Keratinocyte (primary cell): ENCODE measurements around the gene TCEA2. TPM values are rescaled to one million over a fixed set of nuclear protein-coding genes. Genes with fewer than 3 reads are reported as not detected.

Experiments used
- DNase-seq: peaks from one replicate; pipeline ENCODE4 v3.0.0-alpha.2; 2011; ENCODE audit warnings: low read depth, missing footprints, low spot score
- FAIRE-seq: peaks from 2 replicates; lab custom pipeline; 2011; peaks lifted over from hg19 to GRCh38; lab: Jason Lieb, UNC
- H2AFZ ChIP-seq: 2 replicates; pipeline ENCODE4 v1.6.0; 2012; ENCODE audit warnings: low read length, control low read depth, inconsistent platforms; ENCODE audit not compliant: control insufficient read depth
- H3K27ac ChIP-seq: 2 replicates; pipeline ENCODE4 v1.5.1; 2011; ENCODE audit warnings: low read length; ENCODE audit not compliant: control insufficient read depth, insufficient read depth
- H3K27me3 ChIP-seq: 3 replicates; pipeline ENCODE4 v1.6.0; 2011; ENCODE audit warnings: low read length; ENCODE audit not compliant: control insufficient read depth, insufficient read depth; ENCODE audit errors: extremely low read depth
- H3K36me3 ChIP-seq, 2 experiments: 2 replicates in 1 of 2; 3 replicates in 1 of 2; pipeline ENCODE4 v1.5.1; 2011; ENCODE audit warnings: low read length in 2 of 2, mild to moderate bottlenecking in 1 of 2; ENCODE audit not compliant: control insufficient read depth in 2 of 2, insufficient read depth in 2 of 2; ENCODE audit errors: extremely low read depth in 1 of 2
- H3K4me1 ChIP-seq: 3 replicates; pipeline ENCODE4 v1.5.1; 2011; ENCODE audit warnings: low read length; ENCODE audit not compliant: control insufficient read depth, insufficient read depth; ENCODE audit errors: extremely low read depth
- H3K4me2 ChIP-seq: 3 replicates; pipeline ENCODE4 v1.6.0; 2011; ENCODE audit warnings: low read depth, low read length; ENCODE audit not compliant: control insufficient read depth, insufficient read depth; ENCODE audit errors: extremely low read depth
- H3K4me3 ChIP-seq, 3 experiments: fragments of 200-600 bp in 1 of 3; sonication (generic) in 1 of 3; 2 replicates in 2 of 3; 3 replicates in 1 of 3; pipeline ENCODE4 v1.5.1; 2011 to 2016; ENCODE audit warnings: low read length in 3 of 3, mild to moderate bottlenecking in 3 of 3, control low read depth in 2 of 3, inconsistent platforms in 1 of 3, low read depth in 1 of 3, mixed read lengths in 1 of 3, mixed run types in 1 of 3, moderate library complexity in 1 of 3; ENCODE audit not compliant: control insufficient read depth in 2 of 3, insufficient read depth in 2 of 3; ENCODE audit errors: extremely low read depth in 1 of 3
- H3K79me2 ChIP-seq: 2 replicates; pipeline ENCODE4 v1.6.0; 2012; ENCODE audit warnings: low read length; ENCODE audit not compliant: control insufficient read depth, insufficient read depth
- H3K9ac ChIP-seq: 3 replicates; pipeline ENCODE4 v1.6.0; 2011; ENCODE audit warnings: low read length; ENCODE audit not compliant: control insufficient read depth, insufficient read depth; ENCODE audit errors: extremely low read depth
- H3K9me1 ChIP-seq: 3 replicates; pipeline ENCODE4 v1.6.0; 2011; ENCODE audit warnings: low read length; ENCODE audit not compliant: control insufficient read depth, insufficient read depth; ENCODE audit errors: extremely low read depth
- H3K9me3 ChIP-seq: 2 replicates; pipeline ENCODE4 v1.5.1; 2012; ENCODE audit warnings: low read depth, low read length; ENCODE audit not compliant: control insufficient read depth
- H4K20me1 ChIP-seq: 3 replicates; pipeline ENCODE4 v1.6.0; 2011; ENCODE audit warnings: low read length; ENCODE audit not compliant: control insufficient read depth, insufficient read depth; ENCODE audit errors: extremely low read depth
- EZH2 ChIP-seq: IDR thresholded peaks from one replicate; pipeline ENCODE4 v1.6.1; 2012; ENCODE audit warnings: inconsistent platforms, mild to moderate bottlenecking, low read length, moderate library complexity
- dilution Hi-C: fragments of 300-500 bp; cut with MboI; formaldehyde crosslinking; loops from one replicate; pipeline ENCODE4 v1.7.0; 2020; ENCODE audit warnings: low sequenced_read_pairs; ENCODE audit not compliant: extremely low pct_ligation_motif_present
- polyA plus RNA-seq, 5 experiments: library from polyadenylated mRNA; depleted of rRNA in 3 of 5; stranded (reverse) in 3 of 5; stranded (forward) in 1 of 5; unstranded in 1 of 5; fragments of >200 nt; gene quantifications; 1 replicate in 1 of 5; 2 replicates in 3 of 5; 3 replicates in 1 of 5; pipeline versions ENCODE4 v1.2.1 to v1.2.3, GENCODE V29; 2011 to 2012; ENCODE audit warnings: missing spikeins in 2 of 5, low read depth in 1 of 5, low replicate concordance in 1 of 5
- TF ChIP-seq, protein P1 (sequence below), 3 experiments: IDR thresholded peaks in 1 of 3; conservative IDR thresholded peaks in 1 of 3; optimal IDR thresholded peaks in 1 of 3; 2 replicates in 2 of 3; 3 replicates in 1 of 3; pipeline versions ENCODE3 to v1.5.1; 2011; ENCODE audit warnings: low read length in 3 of 3, mild to moderate bottlenecking in 3 of 3, moderate library complexity in 2 of 3, control low read depth in 1 of 3, inconsistent platforms in 1 of 3; ENCODE audit not compliant: insufficient read depth in 2 of 3; ENCODE audit errors: extremely low read depth in 1 of 3

TCEA2 gene
- polyA plus RNA-seq, 1 donor (not counting 4 experiments of a cell fraction or from before 2014, with no cell fraction given) = 9.1 TPM

- peaks cover 5% of the 10 kb centered on the region for H3K4me1 ChIP-seq
- H3K27ac ChIP-seq = no peak overlapping the region
- no peak overlapping the region for H3K4me3 ChIP-seq
- H4K20me1 ChIP-seq = no peaks in the 10 kb centered on the region
- dilution Hi-C loops = no loop called here
- FAIRE-seq (no peak), DNase-seq (no peak)
- peaks cover 5 to 15% of the 10 kb centered on the region in 2 experiments for H3K36me3 ChIP-seq
- no peaks in the 10 kb centered on the region for H3K79me2 ChIP-seq
- H3K9ac ChIP-seq = no peak overlapping the region
- peaks cover 13% of the 10 kb centered on the region for H3K27me3 ChIP-seq
- no peaks in the 10 kb centered on the region for H3K9me3 ChIP-seq
- H3K9me1 ChIP-seq = no peaks in the 10 kb centered on the region
- H3K4me2 ChIP-seq = no peak overlapping the region
- TF ChIP-seq, protein P1, sequence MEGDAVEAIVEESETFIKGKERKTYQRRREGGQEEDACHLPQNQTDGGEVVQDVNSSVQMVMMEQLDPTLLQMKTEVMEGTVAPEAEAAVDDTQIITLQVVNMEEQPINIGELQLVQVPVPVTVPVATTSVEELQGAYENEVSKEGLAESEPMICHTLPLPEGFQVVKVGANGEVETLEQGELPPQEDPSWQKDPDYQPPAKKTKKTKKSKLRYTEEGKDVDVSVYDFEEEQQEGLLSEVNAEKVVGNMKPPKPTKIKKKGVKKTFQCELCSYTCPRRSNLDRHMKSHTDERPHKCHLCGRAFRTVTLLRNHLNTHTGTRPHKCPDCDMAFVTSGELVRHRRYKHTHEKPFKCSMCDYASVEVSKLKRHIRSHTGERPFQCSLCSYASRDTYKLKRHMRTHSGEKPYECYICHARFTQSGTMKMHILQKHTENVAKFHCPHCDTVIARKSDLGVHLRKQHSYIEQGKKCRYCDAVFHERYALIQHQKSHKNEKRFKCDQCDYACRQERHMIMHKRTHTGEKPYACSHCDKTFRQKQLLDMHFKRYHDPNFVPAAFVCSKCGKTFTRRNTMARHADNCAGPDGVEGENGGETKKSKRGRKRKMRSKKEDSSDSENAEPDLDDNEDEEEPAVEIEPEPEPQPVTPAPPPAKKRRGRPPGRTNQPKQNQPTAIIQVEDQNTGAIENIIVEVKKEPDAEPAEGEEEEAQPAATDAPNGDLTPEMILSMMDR (optimal IDR thresholded peaks at IDR 0.05 in 1 of 3, IDR thresholded peaks at IDR 0.05 in 1 of 3, conservative IDR thresholded peaks at IDR 0.05 in 1 of 3; ENCODE audit: extremely low read depth in 1 of 3, insufficient read depth in 2 of 3, low read length in 3 of 3) = no peak
- no peak for TF ChIP-seq EZH2
- H2AFZ ChIP-seq = no peak overlapping the region
These were observed 27.7 kb upstream of the TCEA2 start for GRCh38 chr20:64035066-64035932.

GRCh38 chr20:64035933-64036345 lies 27.1 kb upstream of the TCEA2 start, which contains the start of gene C20orf204:
Gene C20orf204 (plus strand): TSS chr20:64036182. CDS start chr20:64036324, 142 bp downstream.
- dilution Hi-C loops = no loop called here
- H3K79me2 ChIP-seq = no peaks in the 10 kb centered on the region
- no peak within 1 kb of the TSS for H3K27ac ChIP-seq
- H4K20me1 ChIP-seq = no peaks in the 10 kb centered on the region
- H2AFZ ChIP-seq = no peak within 1 kb of the TSS
- H3K4me3 ChIP-seq = no peak within 1 kb of the TSS
- FAIRE-seq (no peak), DNase-seq (no peak)
- H3K36me3 ChIP-seq = peaks cover 0 to 13% of the 10 kb centered on the region in 2 experiments
- H3K9me3 ChIP-seq = no peaks in the 10 kb centered on the region
- H3K27me3 ChIP-seq = peaks cover 19% of the 10 kb centered on the region
- H3K9ac ChIP-seq = no peak within 1 kb of the TSS
- no peak within 1 kb of the TSS for H3K4me2 ChIP-seq
- no peaks in the 10 kb centered on the region for H3K9me1 ChIP-seq
- peaks cover 5% of the 10 kb centered on the region for H3K4me1 ChIP-seq
- TF ChIP-seq EZH2 = no peak
- TF ChIP-seq, protein P1 (optimal IDR thresholded peaks at IDR 0.05 in 1 of 3, IDR thresholded peaks at IDR 0.05 in 1 of 3, conservative IDR thresholded peaks at IDR 0.05 in 1 of 3; ENCODE audit: extremely low read depth in 1 of 3, insufficient read depth in 2 of 3, low read length in 3 of 3) = no peak
